H1 (cell line): Measurements from ENCODE around the gene MAIP1. TPM values are rescaled to one million over a fixed set of nuclear protein-coding genes. Genes with fewer than 3 reads are reported as not detected.
A peak's percentile ranks its signal among the peaks of the same experiment; 100 is the strongest.

Experiments
- CTCF ChIA-PET: fragments of 300-600 bp; sonication (Branson Sonifier 250); formaldehyde crosslinking; loops from one replicate; lab custom pipeline; 2021; ENCODE audit not compliant: partially characterized antibody; lab: Charles Lee
- POLR2A ChIA-PET: fragments of 300-600 bp; sonication (Branson Sonifier 250); formaldehyde crosslinking; loops from one replicate; lab custom pipeline; 2021; ENCODE audit warnings: inconsistent platforms; ENCODE audit not compliant: partially characterized antibody; lab: Charles Lee
- DNase-seq, 2 experiments: peaks; one replicate each; pipeline versions ENCODE4 v3.0.0 to v3.0.0-alpha.2; 2010 to 2022; ENCODE audit warnings: low spot score in 2 of 2, low read depth in 1 of 2, mixed read lengths in 1 of 2
- FAIRE-seq: peaks from 2 replicates; lab custom pipeline; 2011; peaks lifted over from hg19 to GRCh38; lab: Jason Lieb, UNC
- H2AFZ ChIP-seq: 2 replicates; pipeline ENCODE4 v1.8.1; 2012; ENCODE audit warnings: low read length, inconsistent platforms
- H2AK5ac ChIP-seq: 2 replicates; pipeline ENCODE4 v1.6.1; 2013; ENCODE audit warnings: low read depth, low read length
- H2BK120ac ChIP-seq: replicated peaks from 2 replicates; pipeline ENCODE3; 2013; ENCODE audit warnings: low read depth, low read length, inconsistent platforms
- H2BK12ac ChIP-seq: 2 replicates; pipeline ENCODE4 v1.6.1; 2013; ENCODE audit warnings: low read depth, low read length
- H2BK15ac ChIP-seq: 2 replicates; pipeline ENCODE4 v1.6.1; 2013; ENCODE audit warnings: low read length
- H2BK20ac ChIP-seq: 2 replicates; pipeline ENCODE4 v1.6.1; 2013; ENCODE audit warnings: low read length
- H2BK5ac ChIP-seq: 2 replicates; pipeline ENCODE4 v1.6.1; 2013; ENCODE audit warnings: low read depth, low read length
- H3K14ac ChIP-seq: 2 replicates; pipeline ENCODE4 v1.6.1; 2013; ENCODE audit warnings: inconsistent platforms; ENCODE audit not compliant: insufficient read length
- H3K18ac ChIP-seq: 2 replicates; pipeline ENCODE4 v1.6.1; 2013; ENCODE audit warnings: low read length; ENCODE audit errors: extremely low read depth
- H3K23ac ChIP-seq: 2 replicates; pipeline ENCODE4 v1.6.1; 2013; ENCODE audit warnings: inconsistent platforms; ENCODE audit not compliant: insufficient read length
- H3K23me2 ChIP-seq: 2 replicates; pipeline ENCODE4 v1.6.1; 2013; ENCODE audit warnings: low read depth, low read length
- H3K27ac ChIP-seq: 2 replicates; pipeline ENCODE4 v1.6.1; 2011; ENCODE audit warnings: low read depth, low read length, inconsistent platforms
- H3K27me3 ChIP-seq, 4 experiments: replicated peaks in 1 of 4; 1 replicate in 1 of 4; 2 replicates in 3 of 4; pipeline versions ENCODE4 v1.6.1 to v1.8.1; 2011 to 2013; ENCODE audit warnings: low read length in 3 of 4, mild to moderate bottlenecking in 3 of 4, inconsistent platforms in 2 of 4, mixed read lengths in 2 of 4, moderate library complexity in 1 of 4; ENCODE audit not compliant: control insufficient read depth in 3 of 4, insufficient read depth in 3 of 4; ENCODE audit errors: extremely low read depth in 1 of 4
- H3K36me3 ChIP-seq, 4 experiments: 2 replicates each; pipeline versions ENCODE4 v1.6.1 to v1.8.1; 2011 to 2013; ENCODE audit warnings: mild to moderate bottlenecking in 4 of 4, low read length in 3 of 4, moderate library complexity in 2 of 4, control low read depth in 1 of 4, inconsistent platforms in 1 of 4; ENCODE audit not compliant: insufficient read depth in 4 of 4, control insufficient read depth in 2 of 4
- H3K4ac ChIP-seq: replicated peaks from 2 replicates; pipeline ENCODE3; 2013; ENCODE audit warnings: low read length, low read depth, mixed read lengths, inconsistent platforms; ENCODE audit not compliant: insufficient read length
- H3K4me1 ChIP-seq, 4 experiments: replicated peaks in 1 of 4; 1 replicate in 1 of 4; 2 replicates in 3 of 4; pipeline versions ENCODE4 v1.6.1 to v1.8.1; 2011 to 2013; ENCODE audit warnings: low read length in 3 of 4, inconsistent platforms in 2 of 4, mixed read lengths in 1 of 4; ENCODE audit not compliant: insufficient read depth in 4 of 4, control insufficient read depth in 3 of 4
- H3K4me2 ChIP-seq, 2 experiments: 2 replicates each; pipeline versions ENCODE4 v1.6.1 to v1.8.1; 2011 to 2013; ENCODE audit warnings: low read depth in 2 of 2, low read length in 2 of 2, control low read depth in 1 of 2, inconsistent platforms in 1 of 2, mild to moderate bottlenecking in 1 of 2; ENCODE audit not compliant: insufficient read depth in 1 of 2
- H3K4me3 ChIP-seq, 4 experiments: fragments of 200-600, 300-600 bp in 1 of 4; sonication (generic), shearing (Covaris generic), sonication (Bioruptor Twin) in 1 of 4; 2 replicates each; pipeline versions ENCODE4 v1.5.1 to v1.8.1; 2011 to 2016; ENCODE audit warnings: low read length in 4 of 4, low read depth in 3 of 4, control low read depth in 2 of 4, inconsistent platforms in 2 of 4, mild to moderate bottlenecking in 2 of 4, mixed read lengths in 1 of 4, moderate library complexity in 1 of 4; ENCODE audit not compliant: insufficient read depth in 2 of 4; ENCODE audit errors: extremely low read depth in 1 of 4
- H3K56ac ChIP-seq: replicated peaks from 2 replicates; pipeline ENCODE3; 2013; ENCODE audit warnings: low read depth, mild to moderate bottlenecking, mixed read lengths, low read length, inconsistent platforms; ENCODE audit not compliant: insufficient read length
- H3K79me1 ChIP-seq: 2 replicates; pipeline ENCODE4 v1.6.1; 2013; ENCODE audit warnings: low read depth, low read length, control low read depth
- H3K79me2 ChIP-seq, 2 experiments: 2 replicates each; pipeline versions ENCODE4 v1.6.1 to v1.8.1; 2012 to 2013; ENCODE audit warnings: low read length in 2 of 2, mild to moderate bottlenecking in 2 of 2, inconsistent platforms in 1 of 2; ENCODE audit not compliant: insufficient read depth in 2 of 2, control insufficient read depth in 1 of 2
- H3K9ac ChIP-seq, 4 experiments: replicated peaks in 1 of 4; 1 replicate in 1 of 4; 2 replicates in 3 of 4; pipeline versions ENCODE4 v1.6.1 to v1.8.1; 2011 to 2013; ENCODE audit warnings: low read depth in 3 of 4, low read length in 3 of 4, control low read depth in 2 of 4, mild to moderate bottlenecking in 2 of 4, moderate library complexity in 2 of 4, inconsistent platforms in 1 of 4; ENCODE audit errors: extremely low read depth in 1 of 4
- H3K9me3 ChIP-seq, 2 experiments: 2 replicates each; pipeline versions ENCODE4 v1.6.1 to v1.8.1; 2012 to 2013; ENCODE audit warnings: mild to moderate bottlenecking in 2 of 2, moderate library complexity in 2 of 2, control low read depth in 1 of 2, inconsistent platforms in 1 of 2, low read depth in 1 of 2, low read length in 1 of 2, mixed read lengths in 1 of 2; ENCODE audit not compliant: insufficient read depth in 2 of 2
- H4K20me1 ChIP-seq, 2 experiments: replicated peaks in 1 of 2; 2 replicates each; pipeline versions ENCODE3 to v1.8.1; 2011 to 2013; ENCODE audit warnings: inconsistent platforms in 2 of 2, low read length in 2 of 2, mild to moderate bottlenecking in 1 of 2; ENCODE audit not compliant: insufficient read depth in 2 of 2, control insufficient read depth in 1 of 2
- H4K5ac ChIP-seq: 2 replicates; pipeline ENCODE4 v1.6.1; 2013; ENCODE audit warnings: low read length, low read depth, mixed read lengths, inconsistent platforms; ENCODE audit not compliant: insufficient read length
- H4K8ac ChIP-seq: 2 replicates; pipeline ENCODE4 v1.8.0; 2013; ENCODE audit warnings: mild to moderate bottlenecking, moderate library complexity, low read length, inconsistent platforms; ENCODE audit not compliant: insufficient read depth; ENCODE audit errors: extremely low read depth
- H4K91ac ChIP-seq: replicated peaks from 2 replicates; pipeline ENCODE3; 2013; ENCODE audit warnings: low read length, mixed read lengths, inconsistent platforms; ENCODE audit not compliant: insufficient read length
- ASH2L ChIP-seq: fragments of 200-600, 300-600 bp; sonication (generic); IDR thresholded peaks from one replicate; pipeline ENCODE4 v1.7.1; 2017; ENCODE audit warnings: low read length
- ATF3 ChIP-seq: IDR thresholded peaks from 2 replicates; pipeline ENCODE4 v1.6.1; 2011; ENCODE audit warnings: low read depth, mild to moderate bottlenecking, low read length; ENCODE audit not compliant: insufficient read depth
- BCL11A ChIP-seq, 2 experiments: IDR thresholded peaks; one replicate each; pipeline ENCODE4 v1.6.1; 2011; ENCODE audit warnings: low read depth in 2 of 2, low read length in 2 of 2, mild to moderate bottlenecking in 2 of 2
- POLR2AphosphoS5 ChIP-seq: IDR thresholded peaks from 2 replicates; pipeline ENCODE4 v1.6.1; 2011; ENCODE audit warnings: low read depth, low read length
- RXRA ChIP-seq: IDR thresholded peaks from 2 replicates; pipeline ENCODE4 v1.6.1; 2011; ENCODE audit warnings: low read depth, mild to moderate bottlenecking, low read length, moderate library complexity; ENCODE audit not compliant: insufficient read depth
- SP1 ChIP-seq: IDR thresholded peaks from 2 replicates; pipeline ENCODE4 v1.6.1; 2011; ENCODE audit warnings: low read depth, low read length
- SP2 ChIP-seq: IDR thresholded peaks from 2 replicates; pipeline ENCODE4 v1.6.1; 2012; ENCODE audit warnings: mild to moderate bottlenecking, low read length, inconsistent platforms
- WGBS, 2 experiments: shearing (Covaris generic) in 1 of 2; methylation state at CpG; one replicate each; pipeline versions ENCODE4 v1.1.6 to v1.1.7; 2013 to 2015; ENCODE audit warnings: low lambda C conversion rate in 2 of 2, mixed read lengths in 2 of 2, inconsistent platforms in 1 of 2, low coverage in 1 of 2, missing lambda C conversion rate in 1 of 2; ENCODE audit not compliant: insufficient replicate concordance in 2 of 2, insufficient coverage in 1 of 2, insufficient read length in 1 of 2; ENCODE audit errors: extremely low coverage in 1 of 2, missing lambda C conversion rate in 1 of 2; 5-methylcytosine and 5-hydroxymethylcytosine counted together
- polyA plus RNA-seq, 7 experiments: library from polyadenylated mRNA; depleted of rRNA in 3 of 7; stranded (reverse) in 5 of 7; unstranded in 2 of 7; fragments of >200 nt in 5 of 7; fragments of 200-250 nt in 2 of 7; gene quantifications; 1 replicate in 5 of 7; 2 replicates in 1 of 7; 4 replicates in 1 of 7; pipeline versions ENCODE4 v1.2.1 to v1.2.3, GENCODE V29; 2011 to 2013; ENCODE audit warnings: missing spikeins in 2 of 7, mixed read lengths in 2 of 7
- total RNA-seq: library from RNA; stranded (reverse); fragmentation: NEBNext Ultra II Directional; extraction: Animal tissue kit (Norgen Biotek cat#: 25700); gene quantifications from 2 replicates; pipeline ENCODE4 v1.2.1, GENCODE V29; 2021

The MAIP1 gene
- total and polyA plus RNA-seq, 2 of the 8 experiments (the other 6 are each of a cell fraction or from before 2014, with no cell fraction given): 23.2 to 28.5 TPM

GRCh38 chr2:199958014-199958413 is 2.6 kb downstream of the MAIP1 start:
- H2BK12ac ChIP-seq: no peak overlapping the region
- peaks cover 17 to 53% of the 10 kb centered on the region in 2 experiments for H3K79me2 ChIP-seq
- TF ChIP-seq ASH2L (no peak), POLR2AphosphoS5 (no peak), SP1 (no peak), ATF3 (no peak), SP2 (no peak), RXRA (no peak), BCL11A (IDR thresholded peaks at IDR 0.05; ENCODE audit: low read depth in 2 of 2, low read length in 2 of 2) (no peak)
- peaks cover 0 to 7% (median 1%) of the 10 kb centered on the region in 4 experiments; a peak in 4 of 7 replicates for H3K4me1 ChIP-seq
- H3K79me1 ChIP-seq: peaks cover 4% of the 10 kb centered on the region; the same call in 1 of the 2 replicates
- no peaks in the 10 kb centered on the region for H3K9me3 ChIP-seq
- H4K8ac ChIP-seq: no peak overlapping the region
- H2BK15ac ChIP-seq: no peak overlapping the region
- H3K9ac ChIP-seq: no peak overlapping the region
- H4K91ac ChIP-seq: no peak overlapping the region
- H2BK120ac ChIP-seq: no peak overlapping the region
- H4K5ac ChIP-seq: no peak overlapping the region
- no peak overlapping the region for H3K23ac ChIP-seq
- H3K14ac ChIP-seq: no peak overlapping the region
- H3K23me2 ChIP-seq: peaks cover 3% of the 10 kb centered on the region
- WGBS, 2 experiments: 89% methylated on average over 4 of the region's 4 CpGs; no CpG with 5 or more reads in 1 of the 2 experiments
- no peak overlapping the region for H3K27ac ChIP-seq
- H3K4me3 ChIP-seq: no peak overlapping the region
- ChIA-PET POLR2A (no interaction called here), CTCF (interaction anchor here (0.6 to 0.8 kb wide), 2 partner anchors 16 to 100 kb away, joined by 3 read pairs; no protein-coding TSS in a partner anchor)
- no peak overlapping the region for H3K56ac ChIP-seq
- H4K20me1 ChIP-seq: peaks cover 2 to 3% of the 10 kb centered on the region in 2 experiments
- H3K4ac ChIP-seq: no peak overlapping the region
- peak overlapping the region in 1 of 2 experiments; percentile 77; a peak in 1 of 4 replicates for H3K4me2 ChIP-seq
- no peak overlapping the region for H3K18ac ChIP-seq
- no peak overlapping the region for H2AK5ac ChIP-seq
- no peak overlapping the region for H2AFZ ChIP-seq
- H2BK20ac ChIP-seq: no peak overlapping the region
- FAIRE-seq: no peak
- no peaks in the 10 kb centered on the region for H3K27me3 ChIP-seq
- peaks cover 5 to 51% (median 21%) of the 10 kb centered on the region in 4 experiments; a peak in 5 of 8 replicates for H3K36me3 ChIP-seq
- no peak for DNase-seq
- H2BK5ac ChIP-seq: no peak overlapping the region
